Fibroblast of lung (primary cell): ENCODE results near the gene ADCYAP1R1. TPM values are rescaled to one million over a fixed set of nuclear protein-coding genes. Genes with fewer than 3 reads are reported as not detected.

ENCODE experiments used
- DNase-seq, 2 donors: peaks; one replicate each; pipeline versions ENCODE4 v3.0.0 to v3.0.0-alpha.2; 2010; ENCODE audit warnings: low read depth in 2 of 2
- H2AFZ ChIP-seq: 2 replicates; pipeline ENCODE4 v1.5.1; 2012; ENCODE audit warnings: low read length, control low read depth, inconsistent platforms
- H3K27ac ChIP-seq: 2 replicates; pipeline ENCODE4 v1.5.1; 2011; ENCODE audit warnings: low read length, control low read depth; ENCODE audit not compliant: insufficient read depth
- H3K27me3 ChIP-seq: 2 replicates; pipeline ENCODE4 v1.5.1; 2011; ENCODE audit warnings: mild to moderate bottlenecking, low read length; ENCODE audit not compliant: control insufficient read depth, insufficient read depth
- H3K36me3 ChIP-seq: 2 replicates; pipeline ENCODE4 v1.5.1; 2011; ENCODE audit warnings: low read length; ENCODE audit not compliant: control insufficient read depth, insufficient read depth
- H3K4me1 ChIP-seq: 2 replicates; pipeline ENCODE4 v1.5.1; 2011; ENCODE audit warnings: low read length; ENCODE audit not compliant: control insufficient read depth, insufficient read depth; ENCODE audit errors: extremely low read depth
- H3K4me2 ChIP-seq: 2 replicates; pipeline ENCODE4 v1.5.1; 2011; ENCODE audit warnings: low read length, control low read depth; ENCODE audit not compliant: insufficient read depth; ENCODE audit errors: extremely low read depth
- H3K4me3 ChIP-seq, 4 experiments: fragments of 200-600 bp in 1 of 4; sonication (generic) in 1 of 4; replicated peaks in 1 of 4; 2 replicates each; pipeline ENCODE4 v1.5.1; 2011 to 2016; ENCODE audit warnings: low read length in 4 of 4, low read depth in 3 of 4, mild to moderate bottlenecking in 3 of 4, control low read depth in 2 of 4, inconsistent platforms in 1 of 4, mixed read lengths in 1 of 4; ENCODE audit not compliant: insufficient read depth in 1 of 4; ENCODE audit errors: control extremely low read depth in 1 of 4
- H3K79me2 ChIP-seq: 2 replicates; pipeline ENCODE4 v1.5.1; 2012; ENCODE audit warnings: mild to moderate bottlenecking, low read length, inconsistent platforms; ENCODE audit not compliant: control insufficient read depth, insufficient read depth
- H3K9ac ChIP-seq: 2 replicates; pipeline ENCODE4 v1.5.1; 2011; ENCODE audit warnings: mild to moderate bottlenecking, low read length, control low read depth; ENCODE audit not compliant: insufficient read depth
- H3K9me3 ChIP-seq: 2 replicates; pipeline ENCODE4 v1.5.1; 2012; ENCODE audit warnings: low read depth, low read length; ENCODE audit not compliant: control insufficient read depth, insufficient read depth
- H4K20me1 ChIP-seq: 2 replicates; pipeline ENCODE4 v1.5.1; 2011; ENCODE audit warnings: low read length; ENCODE audit not compliant: control insufficient read depth, insufficient read depth; ENCODE audit errors: extremely low read depth
- CTCF ChIP-seq, 2 donors: IDR thresholded peaks in 1 of 2; conservative IDR thresholded peaks in 1 of 2; 1 replicate in 1 of 2; 2 replicates in 1 of 2; pipeline ENCODE4 v1.5.1; 2011 to 2012; ENCODE audit warnings: low read length in 2 of 2, control low read depth in 1 of 2, inconsistent platforms in 1 of 2, low read depth in 1 of 2, mild to moderate bottlenecking in 1 of 2
- EZH2 ChIP-seq: IDR thresholded peaks from 2 replicates; pipeline ENCODE4 v1.5.1; 2012; ENCODE audit warnings: low read length, control low read depth, mild to moderate bottlenecking; ENCODE audit errors: missing control alignments
- polyA plus RNA-seq, 2 donors: library from polyadenylated mRNA; depleted of rRNA in 1 of 2; stranded (reverse) in 1 of 2; unstranded in 1 of 2; fragments of >200 nt; gene quantifications; 2 replicates each; pipeline ENCODE4 v1.2.1, GENCODE V29; 2011 to 2012; ENCODE audit warnings: missing spikeins in 1 of 2
- total RNA-seq: library from RNA; depleted of rRNA; stranded (reverse); fragments of >200 nt; gene quantifications from 2 replicates; pipeline ENCODE4 v1.2.1, GENCODE V29; 2014

The ADCYAP1R1 gene
- total and polyA plus RNA-seq, 2 donors (not counting 1 experiment from before 2014, with no cell fraction given): not detected

GRCh38 chr7:31126976-31127375 lies 74.9 kb downstream of the ADCYAP1R1 start:
- H3K4me1 ChIP-seq: no peaks in the 10 kb centered on the region
- no peak overlapping the region for H3K27ac ChIP-seq
- peak; percentile 28 to 29 for DNase-seq
- no peaks in the 10 kb centered on the region for H4K20me1 ChIP-seq
- H3K4me2 ChIP-seq: no peak overlapping the region
- no peak for TF ChIP-seq EZH2
- peak; percentile 40 to 48 for TF ChIP-seq CTCF (conservative IDR thresholded peaks at IDR 0.05 in 1 of 2, IDR thresholded peaks at IDR 0.05 in 1 of 2; ENCODE audit: low read depth in 1 of 2, low read length in 2 of 2)
- H2AFZ ChIP-seq: no peak overlapping the region
- H3K9me3 ChIP-seq: no peaks in the 10 kb centered on the region
- no peak overlapping the region for H3K4me3 ChIP-seq
- H3K9ac ChIP-seq: no peak overlapping the region
- no peaks in the 10 kb centered on the region for H3K79me2 ChIP-seq
- no peaks in the 10 kb centered on the region for H3K36me3 ChIP-seq
- H3K27me3 ChIP-seq: no peaks in the 10 kb centered on the region

- no peaks in the 10 kb centered on the region for H3K36me3 ChIP-seq
- DNase-seq: no peak
These were observed 77.0 kb downstream of the ADCYAP1R1 start for GRCh38 chr7:31129067-31129466.

DNA sequence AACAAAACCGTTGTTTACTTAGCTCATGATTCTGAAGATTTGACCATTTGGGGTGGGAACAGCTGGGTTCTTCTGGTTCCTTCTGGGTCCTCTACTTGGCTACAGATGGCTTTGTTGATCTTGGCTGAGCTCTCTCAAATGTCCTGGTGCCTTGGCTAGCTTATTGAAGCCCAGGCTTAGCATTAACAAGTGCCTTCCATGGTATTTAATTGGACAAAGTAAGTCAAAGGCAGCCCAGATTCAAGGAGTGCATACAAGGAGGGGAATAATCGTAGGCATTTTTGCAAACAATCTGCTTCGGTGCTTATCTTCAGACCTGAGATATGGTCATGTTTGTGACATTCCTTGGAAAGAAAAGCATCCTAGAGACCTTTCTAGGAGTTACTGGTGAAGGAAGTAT lies 81.4 kb downstream of the ADCYAP1R1 start:
- Histone ChIP-seq H3K4me3 (no peak overlapping the region), H3K9me3 (no peaks in the 10 kb centered on the region), H3K9ac (no peak overlapping the region), H3K27me3 (no peaks in the 10 kb centered on the region), H3K79me2 (no peaks in the 10 kb centered on the region), H2AFZ (no peak overlapping the region), H3K4me1 (no peaks in the 10 kb centered on the region), H4K20me1 (no peaks in the 10 kb centered on the region), H3K27ac (no peak overlapping the region), H3K4me2 (no peak overlapping the region), H3K36me3 (no peaks in the 10 kb centered on the region)
- TF ChIP-seq CTCF (conservative IDR thresholded peaks at IDR 0.05 in 1 of 2, IDR thresholded peaks at IDR 0.05 in 1 of 2; ENCODE audit: low read depth in 1 of 2, low read length in 2 of 2): no peak
- no peak for TF ChIP-seq EZH2
- no peak for DNase-seq

More at GRCh38 chr7:31129067-31129466, 77.0 kb downstream of the ADCYAP1R1 start:
- Histone ChIP-seq H3K9ac (no peak overlapping the region), H3K79me2 (no peaks in the 10 kb centered on the region), H4K20me1 (no peaks in the 10 kb centered on the region), H3K27me3 (no peaks in the 10 kb centered on the region), H3K9me3 (no peaks in the 10 kb centered on the region), H3K4me2 (no peak overlapping the region), H3K4me1 (no peaks in the 10 kb centered on the region), H3K27ac (no peak overlapping the region), H3K4me3 (no peak overlapping the region), H2AFZ (no peak overlapping the region)
- no peak for TF ChIP-seq EZH2
- TF ChIP-seq CTCF (conservative IDR thresholded peaks at IDR 0.05 in 1 of 2, IDR thresholded peaks at IDR 0.05 in 1 of 2; ENCODE audit: low read depth in 1 of 2, low read length in 2 of 2): no peak
